ENCODE data around the gene PGPEP1.

GRCh38 chr19:18306888-18307260, 33.5 kb upstream of the PGPEP1 start:
- TF ChIP-seq CTCF (conservative IDR thresholded peaks at IDR 0.05 in 1 of 2, IDR thresholded peaks at IDR 0.05 in 1 of 2; ENCODE audit: extremely low read depth in 1 of 2, insufficient read depth in 1 of 2, low read depth in 1 of 2, low read length in 2 of 2) (no peak), EZH2 (IDR thresholded peaks at IDR 0.05; ENCODE audit: borderline replicate concordance, low read length) (no peak)

All from mammary epithelial cell (primary cell).